K562 (cell line): Measurements from ENCODE around the gene SYT17. TPM values are rescaled to one million over a fixed set of nuclear protein-coding genes. Genes with fewer than 3 reads are reported as not detected.

ENCODE experiments used
- ATAC-seq: fragments of 200-7000 bp; cut with Tn5 transposase; 3 replicates; pipeline ENCODE4 v1.9.1; 2020; ENCODE audit warnings: moderate library complexity
- BruUV-seq: library from RNA; stranded (reverse); fragments of 400-500 nt; replicated peaks from 2 replicates; lab custom pipeline; 2021; lab: Mats Ljungman, UMichigan
- CTCF ChIA-PET: fragments of 300-600 bp; formaldehyde crosslinking; extraction: SDS; loops from one replicate; lab custom pipeline; 2021; ENCODE audit warnings: low intra/inter-chr PET ratio; lab: Yijun Ruan, JAX
- POLR2A ChIA-PET: fragments of 300-600, 350-650 bp; sonication (Branson Sonifier 250); formaldehyde crosslinking; extraction: SDS; loops from one replicate; lab custom pipeline; 2021; ENCODE audit warnings: antibody characterized with exemption, inconsistent platforms; lab: Yijun Ruan, JAX
- DNase-seq, 4 experiments: peaks; one replicate each; pipeline versions ENCODE4 v3.0.0 to v3.0.0-alpha.2; 2011 to 2018; ENCODE audit warnings: low spot score in 3 of 4, mixed read lengths in 3 of 4; ENCODE audit errors: extremely low read depth in 1 of 4
- FAIRE-seq: peaks from 2 replicates; lab custom pipeline; 2011; peaks lifted over from hg19 to GRCh38; lab: Jason Lieb, UNC
- H2AFZ ChIP-seq: 2 replicates; pipeline ENCODE4 v1.6.0; 2011; ENCODE audit warnings: low read depth, low read length, control low read depth, inconsistent platforms
- H3K27ac ChIP-seq: fragments of 200-600 bp; 3 replicates; pipeline ENCODE4 v1.8.0; 2011; ENCODE audit warnings: low read depth, mild to moderate bottlenecking, control low read depth, inconsistent platforms, low read length, moderate library complexity, mixed read lengths; ENCODE audit errors: extremely low read depth
- H3K27me3 ChIP-seq, 2 experiments: fragments of 300-600 bp in 1 of 2; 2 replicates in 1 of 2; 3 replicates in 1 of 2; pipeline versions ENCODE4 v1.6.0 to v1.8.0; 2011; ENCODE audit warnings: inconsistent platforms in 2 of 2, low read length in 2 of 2, mild to moderate bottlenecking in 1 of 2, mixed read lengths in 1 of 2, moderate library complexity in 1 of 2; ENCODE audit not compliant: control insufficient read depth in 2 of 2, insufficient read depth in 2 of 2
- H3K36me3 ChIP-seq: fragments of 300-600 bp; 3 replicates; pipeline ENCODE4 v1.8.0; 2011; ENCODE audit warnings: mild to moderate bottlenecking, low read length, inconsistent platforms; ENCODE audit not compliant: control insufficient read depth, insufficient read depth
- H3K4me1 ChIP-seq, 2 experiments: fragments of 200-600 bp in 1 of 2; replicated peaks in 1 of 2; 2 replicates in 1 of 2; 3 replicates in 1 of 2; pipeline versions ENCODE4 v1.5.1 to v1.8.0; 2011; ENCODE audit warnings: inconsistent platforms in 2 of 2, low read length in 2 of 2, mild to moderate bottlenecking in 1 of 2, mixed read lengths in 1 of 2, moderate library complexity in 1 of 2; ENCODE audit not compliant: control insufficient read depth in 2 of 2, insufficient read depth in 2 of 2
- H3K4me2 ChIP-seq: 2 replicates; pipeline ENCODE4 v1.6.1; 2011; ENCODE audit warnings: low read length, control low read depth, inconsistent platforms, mixed read lengths; ENCODE audit not compliant: insufficient read depth
- H3K4me3 ChIP-seq: fragments of 200-600 bp; sonication (generic), shearing (Covaris generic); 2 replicates; pipeline ENCODE4 v1.5.1; 2016; ENCODE audit warnings: control low read depth, inconsistent platforms
- H3K79me2 ChIP-seq: fragments of 200-600 bp; 3 replicates; pipeline ENCODE4 v1.8.0; 2011; ENCODE audit warnings: low read length, inconsistent platforms; ENCODE audit not compliant: control insufficient read depth, insufficient read depth
- H3K9ac ChIP-seq, 2 experiments: 2 replicates each; pipeline versions ENCODE4 v1.6.0 to v1.6.1; 2011; ENCODE audit warnings: low read depth in 2 of 2, low read length in 2 of 2, control low read depth in 1 of 2, inconsistent platforms in 1 of 2, mild to moderate bottlenecking in 1 of 2, mixed read lengths in 1 of 2; ENCODE audit not compliant: insufficient read depth in 1 of 2
- H3K9me1 ChIP-seq: one replicate; pipeline ENCODE4 v1.6.0; 2011; ENCODE audit warnings: inconsistent platforms, mild to moderate bottlenecking, low read length, moderate library complexity; ENCODE audit not compliant: control insufficient read depth, insufficient read depth
- H3K9me3 ChIP-seq: replicated peaks from 2 replicates; pipeline ENCODE4 v1.5.1; 2011; ENCODE audit warnings: low read depth, low read length, inconsistent platforms; ENCODE audit not compliant: control insufficient read depth, insufficient read depth
- H4K20me1 ChIP-seq: replicated peaks from 2 replicates; pipeline ENCODE4 v1.6.1; 2011; ENCODE audit warnings: low read length, inconsistent platforms, mixed read lengths; ENCODE audit not compliant: control insufficient read depth, insufficient read depth
- ELF1 ChIP-seq: fragments of 200-800 bp; sonication (Bioruptor generic); IDR thresholded peaks from 2 replicates; pipeline ENCODE4 v1.6.1; 2016; ENCODE audit warnings: missing genetic modification characterization, missing compliant biosample characterization
- NELFE ChIP-seq: IDR thresholded peaks from 2 replicates; pipeline ENCODE4 v1.6.1; 2011; ENCODE audit warnings: mild to moderate bottlenecking; ENCODE audit not compliant: insufficient read depth, insufficient read length
- NR2F6 ChIP-seq: fragments of 450-650 bp; formaldehyde crosslinking; IDR thresholded peaks from 2 replicates; pipeline ENCODE4 v1.4.0; 2020; ENCODE audit warnings: mild to moderate bottlenecking
- PCBP1 ChIP-seq: fragments of 200-400 bp; formaldehyde crosslinking; IDR thresholded peaks from 2 replicates; pipeline ENCODE4 v1.6.1; 2018; ENCODE audit warnings: mild to moderate bottlenecking, low read depth, low read length; ENCODE audit not compliant: poor library complexity, severe bottlenecking
- PHF8 ChIP-seq: fragments of 200-600 bp; sonication (generic); IDR thresholded peaks from 2 replicates; pipeline ENCODE4 v1.6.1; 2012; ENCODE audit warnings: mixed run types, mild to moderate bottlenecking, inconsistent platforms, low read length, moderate library complexity, borderline replicate concordance
- PKNOX1 ChIP-seq: fragments of 450-650 bp; IDR thresholded peaks from 2 replicates; pipeline ENCODE4 v1.6.1; 2016
- POLR2AphosphoS2 ChIP-seq: IDR thresholded peaks from 2 replicates; pipeline ENCODE4 v1.6.1; 2012; ENCODE audit warnings: low read length, improper control_type of control experiment
- TAL1 ChIP-seq: fragments of 450-650 bp; IDR thresholded peaks from 2 replicates; pipeline ENCODE4 v1.6.1; 2016; ENCODE audit warnings: mild to moderate bottlenecking
- ZNF589 ChIP-seq: fragments of 200-800 bp; sonication (Bioruptor generic); IDR thresholded peaks from 2 replicates; pipeline ENCODE4 v1.6.1; 2016; ENCODE audit warnings: low read depth, missing genetic modification characterization, missing compliant biosample characterization
- WGBS: fragments of 100-300 bp; shearing (Covaris generic); methylation state at CpG from one replicate; pipeline ENCODE4 v1.1.6; 2016; ENCODE audit warnings: low coverage, mixed read lengths; ENCODE audit not compliant: insufficient coverage; ENCODE audit errors: missing lambda C conversion rate; 5-methylcytosine and 5-hydroxymethylcytosine counted together
- in situ Hi-C: fragments of 300-500 bp; cut with MboI; formaldehyde crosslinking; loops from 4 replicates; pipeline ENCODE4 v1.15.0; 2018; ENCODE audit warnings: inconsistent platforms, mixed read lengths
- intact Hi-C: fragments of 100-400 bp; cut with micrococcal nuclease; formaldehyde crosslinking; loops from 2 replicates; pipeline ENCODE4 v1.14.2; 2022
- polyA plus RNA-seq, 8 experiments: library from polyadenylated mRNA; depleted of rRNA in 4 of 8; stranded (reverse) in 5 of 8; unstranded in 3 of 8; fragments of >200 nt; fragmentation: Nextera tagmentation in 2 of 8; fragmentation: Illumina TruSeq in 1 of 8; extraction: Ambion mirVana in 2 of 8; extraction: Trizol in 1 of 8; gene quantifications; 2 replicates each; pipeline versions ENCODE4 v1.2.1 to v1.2.3, GENCODE V29; 2011 to 2014; ENCODE audit warnings: inconsistent platforms in 1 of 8, missing spikeins in 1 of 8
- total RNA-seq, 7 experiments: library from RNA; depleted of rRNA in 6 of 7; stranded (reverse); fragments of >200 nt in 6 of 7; fragmentation: Illumina TruSeq in 2 of 7; extraction: Trizol in 2 of 7; gene quantifications; 2 replicates each; pipeline versions ENCODE4 v1.2.1 to v1.2.3, GENCODE V29; 2011 to 2021; ENCODE audit warnings: low replicate concordance in 1 of 7
- TF ChIP-seq, protein P1 (sequence below), 2 experiments: fragments of 450-650 bp; IDR thresholded peaks; 2 replicates each; pipeline ENCODE4 v1.6.1; 2016

SYT17 gene
- total and polyA plus RNA-seq, 9 of the 15 experiments (the other 6 are each of a cell fraction or from before 2014, with no cell fraction given): not detected

- ATAC-seq: no peak
- 3% methylated on average over 4 of the region's 9 CpGs for WGBS
- Histone ChIP-seq H3K27ac (no peak overlapping the region), H4K20me1 (no peaks in the 10 kb centered on the region), H2AFZ (no peak overlapping the region), H3K4me2 (no peak overlapping the region), H3K9me3 (no peaks in the 10 kb centered on the region), H3K4me1 (no peaks in the 10 kb centered on the region), H3K9ac (no peak overlapping the region), H3K27me3 (peaks cover 21 to 55% of the 10 kb centered on the region in 2 experiments)
- DNase-seq: no peak
- CTCF ChIA-PET: interaction anchor here (0.6 kb wide), 1 partner anchor 93 kb away, joined by 4 read pairs; no protein-coding TSS in a partner anchor
- no peak for FAIRE-seq
- POLR2A ChIA-PET: interaction anchor here (0.6 to 1.0 kb wide), 2 partner anchors 11 to 18 kb away, joined by 3 read pairs; no protein-coding TSS in a partner anchor
- TF ChIP-seq POLR2AphosphoS2 (no peak), TAL1 (no peak), ZNF589 (CRISPR knock-in tag) (no peak), PHF8 (no peak), PCBP1 (no peak), ELF1 (tag) (no peak), NR2F6 (no peak), NELFE (no peak), PKNOX1 (no peak)
- TF ChIP-seq, protein P1, sequence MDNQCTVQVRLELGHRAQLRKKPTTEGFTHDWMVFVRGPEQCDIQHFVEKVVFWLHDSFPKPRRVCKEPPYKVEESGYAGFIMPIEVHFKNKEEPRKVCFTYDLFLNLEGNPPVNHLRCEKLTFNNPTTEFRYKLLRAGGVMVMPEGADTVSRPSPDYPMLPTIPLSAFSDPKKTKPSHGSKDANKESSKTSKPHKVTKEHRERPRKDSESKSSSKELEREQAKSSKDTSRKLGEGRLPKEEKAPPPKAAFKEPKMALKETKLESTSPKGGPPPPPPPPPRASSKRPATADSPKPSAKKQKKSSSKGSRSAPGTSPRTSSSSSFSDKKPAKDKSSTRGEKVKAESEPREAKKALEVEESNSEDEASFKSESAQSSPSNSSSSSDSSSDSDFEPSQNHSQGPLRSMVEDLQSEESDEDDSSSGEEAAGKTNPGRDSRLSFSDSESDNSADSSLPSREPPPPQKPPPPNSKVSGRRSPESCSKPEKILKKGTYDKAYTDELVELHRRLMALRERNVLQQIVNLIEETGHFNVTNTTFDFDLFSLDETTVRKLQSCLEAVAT (IDR thresholded peaks at IDR 0.05): no peak
- TF ChIP-seq, all 486 proteins: peak for 0
- H3K36me3 ChIP-seq: no peaks in the 10 kb centered on the region
- intact Hi-C loops: no loop called here
- BruUV-seq: no TSS peak
- H3K79me2 ChIP-seq: no peaks in the 10 kb centered on the region
- no peaks in the 10 kb centered on the region for H3K9me1 ChIP-seq
- H3K4me3 ChIP-seq: no peak overlapping the region
- in situ Hi-C loops: no loop called here
These were observed 16.9 kb downstream of the SYT17 start for GRCh38 chr16:19184823-19185509.
